C4-2B (cell line): ENCODE data around the gene KLHL21.

Experiments
- ZFX ChIP-seq: fragments of 450-650 bp; IDR thresholded peaks from 2 replicates; pipeline ENCODE4 v1.6.1; 2017
- TF ChIP-seq, protein P1 (sequence below): fragments of 450-650 bp; conservative IDR thresholded peaks from 2 replicates; pipeline ENCODE4 v1.5.1; 2017; ENCODE audit warnings: mild to moderate bottlenecking

DNA sequence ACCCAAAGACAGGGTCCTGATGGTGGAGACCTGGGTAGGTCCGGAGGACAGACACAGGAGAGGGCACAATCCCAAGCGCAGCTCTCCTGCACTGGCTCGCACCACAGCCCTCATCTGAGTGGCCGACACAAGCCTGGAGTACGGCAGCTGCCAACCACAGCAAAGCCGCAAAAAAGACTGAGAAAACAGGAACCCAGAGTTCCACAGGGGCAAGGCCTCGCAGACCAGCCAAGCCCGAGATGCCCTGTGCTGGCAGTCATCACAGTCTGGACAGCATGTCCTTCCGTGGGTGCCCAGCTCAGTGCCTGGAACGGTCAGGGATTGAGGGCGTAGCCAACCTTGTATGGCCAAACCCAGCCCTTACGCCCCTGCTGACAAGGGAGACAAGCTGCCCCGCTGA is 11.4 kb downstream of the KLHL21 start:
- TF ChIP-seq, protein P1, sequence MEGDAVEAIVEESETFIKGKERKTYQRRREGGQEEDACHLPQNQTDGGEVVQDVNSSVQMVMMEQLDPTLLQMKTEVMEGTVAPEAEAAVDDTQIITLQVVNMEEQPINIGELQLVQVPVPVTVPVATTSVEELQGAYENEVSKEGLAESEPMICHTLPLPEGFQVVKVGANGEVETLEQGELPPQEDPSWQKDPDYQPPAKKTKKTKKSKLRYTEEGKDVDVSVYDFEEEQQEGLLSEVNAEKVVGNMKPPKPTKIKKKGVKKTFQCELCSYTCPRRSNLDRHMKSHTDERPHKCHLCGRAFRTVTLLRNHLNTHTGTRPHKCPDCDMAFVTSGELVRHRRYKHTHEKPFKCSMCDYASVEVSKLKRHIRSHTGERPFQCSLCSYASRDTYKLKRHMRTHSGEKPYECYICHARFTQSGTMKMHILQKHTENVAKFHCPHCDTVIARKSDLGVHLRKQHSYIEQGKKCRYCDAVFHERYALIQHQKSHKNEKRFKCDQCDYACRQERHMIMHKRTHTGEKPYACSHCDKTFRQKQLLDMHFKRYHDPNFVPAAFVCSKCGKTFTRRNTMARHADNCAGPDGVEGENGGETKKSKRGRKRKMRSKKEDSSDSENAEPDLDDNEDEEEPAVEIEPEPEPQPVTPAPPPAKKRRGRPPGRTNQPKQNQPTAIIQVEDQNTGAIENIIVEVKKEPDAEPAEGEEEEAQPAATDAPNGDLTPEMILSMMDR = no peak
- TF ChIP-seq ZFX = no peak
